GM21717 (cell line): ENCODE data around the gene SNX8.

Source experiments
- ATAC-seq: cut with Tn5 transposase; IDR thresholded peaks from one replicate; pipeline ENCODE4 v1.9.1; 2021; ENCODE audit warnings: mild to moderate bottlenecking, moderate library complexity; ENCODE audit not compliant: unreplicated experiment

The SNX8 gene

DNA sequence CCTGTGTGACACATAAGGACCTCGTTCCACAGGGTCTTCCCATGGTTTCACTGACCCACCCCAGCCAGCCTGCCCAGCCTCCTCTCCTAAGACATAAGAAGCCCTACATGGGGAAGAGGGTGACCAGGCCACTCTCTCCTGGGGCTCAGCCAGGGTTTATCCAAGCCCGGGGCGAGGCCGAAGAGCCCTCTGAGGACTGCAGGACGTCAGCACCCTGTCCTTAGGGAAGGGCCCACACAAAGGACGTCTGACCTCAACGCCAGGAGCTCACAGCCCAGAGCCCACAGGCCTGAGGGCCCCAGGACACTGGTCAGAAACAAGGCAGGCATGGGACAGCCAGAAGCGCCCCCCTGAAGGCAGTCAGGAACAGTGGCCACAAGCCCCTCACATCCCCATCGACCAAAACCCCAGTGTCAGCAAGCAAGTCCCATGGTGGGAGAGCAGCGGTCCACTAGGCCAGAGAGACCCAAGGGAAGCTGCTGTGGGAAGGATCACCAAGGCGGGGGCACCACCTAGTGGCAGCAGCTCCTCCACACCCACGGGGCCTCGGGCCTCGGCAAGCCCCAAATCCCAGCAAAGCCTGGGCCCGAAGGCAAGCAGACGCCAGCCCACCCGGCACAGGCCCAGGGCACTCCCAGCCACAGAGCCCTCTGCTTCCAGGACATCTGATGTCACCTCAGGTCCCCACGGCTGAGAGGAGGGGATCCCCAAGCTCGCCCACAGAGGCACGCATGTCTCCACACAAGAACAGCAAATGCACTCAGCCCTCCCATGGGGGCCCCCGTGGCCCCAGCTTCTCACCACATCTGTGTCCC, 104.9 kb downstream of the SNX8 start:
- peak; percentile 50 for ATAC-seq

DNA sequence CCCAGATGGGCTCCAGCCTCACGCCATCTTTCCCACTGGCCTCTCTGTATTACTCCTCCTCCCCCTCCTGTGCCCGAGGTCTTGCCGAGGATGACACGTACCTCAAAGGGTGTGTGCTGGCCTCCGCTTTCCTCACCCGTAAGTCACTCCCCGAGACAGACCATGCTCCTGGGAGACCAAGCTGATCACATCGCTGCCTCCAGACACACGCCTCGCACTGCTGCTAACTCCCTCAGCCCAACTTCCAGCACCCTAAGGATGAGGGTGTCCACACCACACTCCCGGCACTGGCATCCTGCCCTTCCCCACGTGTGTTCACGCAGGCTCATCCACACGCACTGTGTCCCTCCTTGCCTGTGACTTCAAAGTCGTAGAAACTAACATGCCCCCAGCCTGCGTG, 105.5 kb downstream of the SNX8 start:
- no peak for ATAC-seq

DNA sequence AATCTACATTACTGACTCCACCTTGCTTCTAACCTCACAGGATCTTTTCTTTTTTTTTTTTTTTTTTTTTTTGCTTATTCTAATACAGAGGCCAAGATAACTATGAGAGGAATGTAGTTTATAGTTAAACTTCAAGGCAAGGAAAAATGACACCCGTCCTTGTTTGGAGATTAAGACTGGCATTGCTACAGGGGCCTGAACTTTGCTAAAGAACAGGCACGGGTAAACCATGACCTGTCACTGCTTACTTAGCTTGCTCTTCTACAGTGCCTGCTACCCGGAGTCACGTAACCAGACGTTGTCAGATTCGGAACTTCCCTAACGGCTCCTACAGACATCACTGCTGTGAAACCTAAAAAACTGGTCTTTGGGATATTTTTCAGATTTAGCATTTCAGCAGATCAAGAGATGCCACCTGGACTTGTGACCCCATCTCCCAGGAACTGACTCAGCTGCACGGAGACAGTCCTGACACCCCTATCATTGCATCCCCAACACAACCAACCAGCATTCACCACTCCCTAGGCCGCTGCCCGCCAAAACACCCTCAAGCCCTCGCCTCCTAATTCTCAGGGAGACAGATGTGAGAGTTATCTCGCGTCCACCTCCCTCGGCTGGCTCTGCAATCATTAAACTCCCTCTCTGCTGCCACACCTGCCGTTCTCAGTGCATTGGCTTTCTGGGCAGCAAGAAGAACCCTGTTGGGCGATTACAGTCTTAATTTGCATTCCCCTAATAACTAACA, 109.0 kb downstream of the SNX8 start:
- ATAC-seq: no peak

DNA sequence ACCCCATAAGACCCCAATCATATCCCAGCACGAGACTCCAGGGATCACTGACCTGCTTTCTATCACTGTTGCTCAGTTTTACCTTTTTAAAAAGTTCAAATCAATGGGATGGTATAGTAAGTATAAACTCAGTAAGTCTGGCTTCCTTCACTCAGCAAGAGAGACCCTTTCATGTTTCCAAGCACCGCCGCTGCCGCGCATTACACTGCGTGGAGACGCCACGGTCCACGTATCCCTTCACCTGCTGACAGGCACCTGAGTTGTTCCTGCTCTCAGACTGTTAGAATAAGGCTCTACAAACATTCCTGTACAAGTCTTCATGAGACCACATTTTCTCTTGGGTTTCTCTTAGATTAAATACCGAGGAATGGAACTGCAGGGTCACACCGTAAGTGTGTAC, 109.8 kb downstream of the SNX8 start:
- ATAC-seq: no peak

DNA sequence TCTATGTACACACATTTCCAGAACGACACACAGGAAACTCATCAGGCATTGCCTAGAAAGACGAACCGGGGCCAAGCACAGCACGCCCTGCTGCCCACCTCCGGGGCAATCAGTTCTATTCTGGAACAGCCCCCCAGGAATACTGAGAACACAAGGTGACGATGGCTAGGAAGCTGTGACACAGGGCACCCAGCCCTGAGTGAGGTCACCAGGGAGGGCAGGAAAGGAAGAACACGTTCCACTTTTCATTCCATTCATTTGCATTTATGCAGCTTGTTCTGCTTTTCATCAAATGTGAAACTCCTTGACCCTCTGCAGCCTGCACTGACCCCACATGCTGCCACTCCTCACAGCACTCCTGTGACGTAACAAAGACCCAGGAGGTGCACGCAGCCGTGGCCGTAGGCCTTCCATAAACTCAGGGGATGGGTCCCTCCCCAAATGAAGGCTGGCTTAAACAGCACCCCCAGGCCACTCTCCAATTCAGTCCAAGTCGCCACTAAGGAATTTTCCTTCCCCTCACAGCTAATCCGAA, 110.4 kb downstream of the SNX8 start:
- no peak for ATAC-seq

DNA sequence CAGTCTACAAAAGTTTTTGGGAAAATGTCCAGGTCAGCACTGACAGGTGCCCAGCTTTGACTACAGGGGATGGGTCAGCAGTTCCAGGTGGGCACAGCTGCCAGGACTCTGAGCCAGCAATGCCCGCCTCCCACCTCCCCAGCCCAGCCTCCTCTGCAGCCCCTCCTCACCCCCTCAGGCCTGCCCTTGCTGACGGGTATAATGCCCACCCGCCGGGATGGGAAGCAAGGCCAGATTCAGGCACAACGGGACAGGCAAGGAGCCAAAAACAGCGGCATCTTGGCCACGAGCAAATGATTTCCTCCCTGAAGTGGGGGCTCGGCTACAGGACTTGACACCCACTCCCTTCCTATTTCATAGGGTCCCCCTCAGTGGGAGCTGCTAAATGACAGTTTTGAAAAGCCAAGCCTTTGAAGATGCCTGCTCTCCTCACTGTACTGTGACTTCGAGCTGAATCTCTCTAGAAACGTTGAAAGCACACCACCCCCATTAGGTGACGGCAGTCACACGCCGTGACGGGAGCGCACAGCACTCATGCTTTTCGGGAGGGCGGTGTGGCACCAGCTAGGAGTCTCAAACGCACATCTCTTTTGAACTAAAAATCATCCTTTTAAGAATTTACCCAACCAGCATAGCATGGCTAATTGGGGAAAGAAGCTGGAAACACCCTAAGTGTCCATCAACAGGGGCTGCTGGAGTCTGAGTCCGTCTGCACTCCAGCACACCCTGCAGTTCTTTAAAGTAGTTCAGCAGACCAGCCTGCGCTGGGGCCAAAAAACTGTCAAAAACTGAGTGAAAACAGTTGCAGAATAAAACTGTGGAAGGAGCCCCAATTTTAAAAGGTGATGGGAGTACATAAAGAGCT, 111.1 kb downstream of the SNX8 start:
- ATAC-seq: no peak

DNA sequence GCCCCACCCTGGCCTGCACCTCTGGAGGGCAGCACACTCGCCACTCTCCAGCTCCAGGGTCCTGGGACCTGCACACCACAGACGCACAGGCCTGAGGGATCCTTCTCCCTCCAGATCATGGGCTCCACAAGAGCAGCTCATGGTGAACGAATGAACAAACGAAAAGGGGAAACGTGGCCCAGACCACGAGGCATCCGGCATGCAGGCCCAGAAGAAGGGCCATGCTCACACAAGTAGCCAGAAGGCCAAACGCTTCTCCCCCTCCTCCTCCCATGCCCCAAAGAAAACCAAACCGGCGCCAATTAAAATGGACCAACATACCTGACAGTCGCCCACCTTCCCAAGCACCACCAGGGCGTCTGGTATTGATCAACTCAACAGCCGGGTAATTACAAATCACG, 111.9 kb downstream of the SNX8 start:
- ATAC-seq: no peak
